ENCODE results near the gene RTKN2. TPM values are rescaled to one million over a fixed set of nuclear protein-coding genes. Genes with fewer than 3 reads are reported as not detected.

Gene RTKN2
- total and polyA plus RNA-seq, 4 donors, result 0.05 to 0.93 (median 0.17) TPM; not detected in 1

GRCh38 chr10:62231371-62231770 is 37.3 kb downstream of the RTKN2 start:
- H3K9me3 ChIP-seq (ENCODE audit: control insufficient read depth in 4 of 4, low read length in 3 of 4), result no peaks in the 10 kb centered on the region
- H3K4me3 ChIP-seq (ENCODE audit: low read depth in 1 of 3, low read length in 3 of 3), result no peak overlapping the region
- no peaks in the 10 kb centered on the region for H3K4me1 ChIP-seq (ENCODE audit: control insufficient read depth in 4 of 4, insufficient read depth in 4 of 4, low read length in 3 of 4)
- TF ChIP-seq SP1 (IDR thresholded peaks at IDR 0.05) (no peak), YY1 (IDR thresholded peaks at IDR 0.05) (no peak), FOXA1 (IDR thresholded peaks at IDR 0.05) (no peak), REST (IDR thresholded peaks at IDR 0.05) (no peak), ZBTB33 (IDR thresholded peaks at IDR 0.05) (no peak)
- H3K27ac ChIP-seq (ENCODE audit: low read depth in 1 of 2, low read length in 2 of 2), result no peak overlapping the region
- H3K36me3 ChIP-seq (ENCODE audit: control insufficient read depth in 4 of 4, insufficient read depth in 3 of 4, low read depth in 1 of 4, low read length in 3 of 4), result no peaks in the 10 kb centered on the region
- 89% methylated on average over 1 of the region's 1 CpG for WGBS
- no peak for DNase-seq (ENCODE audit: low spot score)
- no peaks in the 10 kb centered on the region for H3K27me3 ChIP-seq (ENCODE audit: control insufficient read depth in 4 of 4, insufficient read depth in 4 of 4, low read length in 3 of 4)
- no peak overlapping the region for H3K9ac ChIP-seq (ENCODE audit: low read depth in 1 of 2, low read length in 2 of 2)

DNA sequence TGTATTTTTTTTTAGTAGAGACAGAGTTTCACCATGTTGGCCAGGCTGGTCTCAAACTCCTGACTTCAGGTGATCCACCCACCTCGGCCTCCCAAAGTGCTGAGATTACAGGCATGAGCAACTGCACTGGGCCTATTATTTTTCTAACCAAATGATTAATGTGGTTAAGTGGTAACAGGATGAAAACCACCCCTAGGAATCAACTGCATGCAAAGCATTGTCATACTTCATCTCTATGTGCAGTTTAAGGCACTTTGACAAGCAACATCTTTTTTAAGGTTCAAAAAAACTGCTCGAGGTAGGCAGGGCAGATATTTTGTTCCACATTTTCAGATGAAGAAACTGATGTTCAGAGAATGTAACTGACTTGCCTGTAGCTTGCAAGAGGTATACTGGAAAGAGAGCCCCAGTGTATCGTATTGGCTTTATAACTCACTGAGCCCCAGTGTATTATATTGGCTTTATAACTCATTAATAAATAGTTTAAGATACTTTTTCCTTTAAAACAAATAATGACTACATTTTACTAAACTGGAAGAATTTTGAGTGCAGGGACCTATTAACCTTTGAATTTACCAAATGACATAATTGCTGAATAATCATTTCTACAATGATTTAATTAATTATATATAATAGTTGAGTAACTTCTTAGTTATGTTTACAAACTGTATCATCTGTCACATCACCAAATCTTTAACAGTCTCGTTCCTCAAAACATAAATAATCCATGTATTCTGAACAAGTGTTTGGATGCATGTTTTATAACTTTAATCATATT is 38.1 kb downstream of the RTKN2 start:
- Histone ChIP-seq H3K9ac (ENCODE audit: low read depth in 1 of 2, low read length in 2 of 2) (no peak overlapping the region), H3K9me3 (ENCODE audit: control insufficient read depth in 4 of 4, low read length in 3 of 4) (no peaks in the 10 kb centered on the region), H3K4me3 (ENCODE audit: low read depth in 1 of 3, low read length in 3 of 3) (no peak overlapping the region), H3K27ac (ENCODE audit: low read depth in 1 of 2, low read length in 2 of 2) (no peak overlapping the region), H3K36me3 (ENCODE audit: control insufficient read depth in 4 of 4, insufficient read depth in 3 of 4, low read depth in 1 of 4, low read length in 3 of 4) (no peaks in the 10 kb centered on the region), H3K4me1 (ENCODE audit: control insufficient read depth in 4 of 4, insufficient read depth in 4 of 4, low read length in 3 of 4) (no peaks in the 10 kb centered on the region), H3K27me3 (ENCODE audit: control insufficient read depth in 4 of 4, insufficient read depth in 4 of 4, low read length in 3 of 4) (no peaks in the 10 kb centered on the region)
- TF ChIP-seq CTCF (IDR thresholded peaks at IDR 0.05; ENCODE audit: low read depth, low read length, missing input control), result no peak
- no peak for TF ChIP-seq REST (IDR thresholded peaks at IDR 0.05)
- no peak for TF ChIP-seq SP1 (IDR thresholded peaks at IDR 0.05)
- TF ChIP-seq, protein P1, sequence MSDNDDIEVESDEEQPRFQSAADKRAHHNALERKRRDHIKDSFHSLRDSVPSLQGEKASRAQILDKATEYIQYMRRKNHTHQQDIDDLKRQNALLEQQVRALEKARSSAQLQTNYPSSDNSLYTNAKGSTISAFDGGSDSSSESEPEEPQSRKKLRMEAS (IDR thresholded peaks at IDR 0.05), result no peak
- TF ChIP-seq HNF4A (conservative IDR thresholded peaks at IDR 0.05), result no peak
- no peak for TF ChIP-seq ZBTB33 (IDR thresholded peaks at IDR 0.05)
- TF ChIP-seq EGR1 (IDR thresholded peaks at IDR 0.05; ENCODE audit: low read depth in 2 of 2), result no peak
- TF ChIP-seq RAD21 (IDR thresholded peaks at IDR 0.05), result no peak
- no peak for TF ChIP-seq HNF4G (IDR thresholded peaks at IDR 0.05)
- no peak for TF ChIP-seq FOXA1 (IDR thresholded peaks at IDR 0.05)
- no peak for DNase-seq (ENCODE audit: low spot score)
- 89% methylated on average over 4 of the region's 4 CpGs for WGBS

Data from liver (tissue), 9 donors.